ENCODE results near the gene ACAA2.
"Not testable (repeated sequence)": the region's sequence is repeated elsewhere in the genome, so short reads cannot be mapped to it uniquely, and the experiment has no call there.

GRCh38 chr18:49789560-49790134, 23.7 kb downstream of the ACAA2 start:
- TF ChIP-seq CTCF (IDR thresholded peaks at IDR 0.05; ENCODE audit: borderline replicate concordance, extremely low read depth, low read length, poor library complexity, severe bottlenecking); EZH2 (IDR thresholded peaks at IDR 0.05; ENCODE audit: borderline replicate concordance, low read depth, low read length, severe bottlenecking): not testable (repeated sequence)
